ENCODE data around the gene ZFAND4. TPM values are rescaled to one million over a fixed set of nuclear protein-coding genes. Genes with fewer than 3 reads are reported as not detected.

ZFAND4 gene
- total RNA-seq, 4 donors from 2014 or later, result 9.2 to 24.0 (median 16.1) TPM

DNA sequence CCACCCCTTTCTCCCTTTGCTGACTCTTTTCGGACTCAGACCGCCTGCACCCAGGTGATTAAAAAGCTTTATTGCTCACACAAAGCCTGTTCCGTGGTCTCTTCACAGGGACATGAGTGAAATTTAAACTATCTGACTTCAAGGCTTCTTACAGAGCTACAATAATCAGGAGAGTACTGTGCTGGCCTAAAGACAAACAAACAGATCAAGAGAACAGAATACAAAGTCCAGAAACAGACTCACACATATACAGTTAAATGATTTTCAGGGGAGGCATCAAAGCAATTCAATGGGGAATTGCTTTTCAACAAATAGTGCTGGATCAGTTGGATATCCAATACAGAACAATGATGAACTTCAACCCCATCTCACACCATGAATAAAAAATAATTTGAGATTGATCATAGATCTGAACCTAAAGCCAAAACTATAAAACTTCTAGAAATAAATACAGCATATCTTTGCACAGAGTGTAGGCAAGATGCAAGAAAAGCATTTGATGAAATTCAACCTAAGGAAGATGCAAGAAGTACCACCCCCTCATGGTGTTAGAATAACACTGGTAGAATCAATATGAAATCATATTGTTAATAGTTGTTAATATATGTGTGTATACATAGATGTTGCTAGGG is 96.5 kb downstream of the ZFAND4 start:
- TF ChIP-seq, protein P1, sequence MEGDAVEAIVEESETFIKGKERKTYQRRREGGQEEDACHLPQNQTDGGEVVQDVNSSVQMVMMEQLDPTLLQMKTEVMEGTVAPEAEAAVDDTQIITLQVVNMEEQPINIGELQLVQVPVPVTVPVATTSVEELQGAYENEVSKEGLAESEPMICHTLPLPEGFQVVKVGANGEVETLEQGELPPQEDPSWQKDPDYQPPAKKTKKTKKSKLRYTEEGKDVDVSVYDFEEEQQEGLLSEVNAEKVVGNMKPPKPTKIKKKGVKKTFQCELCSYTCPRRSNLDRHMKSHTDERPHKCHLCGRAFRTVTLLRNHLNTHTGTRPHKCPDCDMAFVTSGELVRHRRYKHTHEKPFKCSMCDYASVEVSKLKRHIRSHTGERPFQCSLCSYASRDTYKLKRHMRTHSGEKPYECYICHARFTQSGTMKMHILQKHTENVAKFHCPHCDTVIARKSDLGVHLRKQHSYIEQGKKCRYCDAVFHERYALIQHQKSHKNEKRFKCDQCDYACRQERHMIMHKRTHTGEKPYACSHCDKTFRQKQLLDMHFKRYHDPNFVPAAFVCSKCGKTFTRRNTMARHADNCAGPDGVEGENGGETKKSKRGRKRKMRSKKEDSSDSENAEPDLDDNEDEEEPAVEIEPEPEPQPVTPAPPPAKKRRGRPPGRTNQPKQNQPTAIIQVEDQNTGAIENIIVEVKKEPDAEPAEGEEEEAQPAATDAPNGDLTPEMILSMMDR (IDR thresholded peaks at IDR 0.05; ENCODE audit: low read depth), result no peak

DNA sequence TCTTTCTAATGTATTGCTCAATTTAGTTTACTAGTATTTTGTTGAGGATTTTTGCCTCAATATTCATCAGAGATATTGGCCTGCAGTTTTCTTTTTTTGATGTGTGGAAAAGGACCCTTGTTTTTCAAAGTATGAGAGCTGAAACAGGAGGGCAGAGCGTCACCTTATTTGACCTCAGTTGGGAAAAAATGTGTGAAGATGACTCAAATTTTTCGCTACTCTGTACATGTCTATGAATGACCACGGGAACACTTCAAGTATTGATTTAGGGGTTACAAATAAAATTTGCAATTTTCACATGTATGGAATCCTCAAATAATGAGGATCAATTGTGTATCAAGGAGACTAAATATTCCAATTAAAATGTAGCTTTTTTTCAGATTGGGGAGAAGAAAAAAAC is 103.1 kb downstream of the ZFAND4 start:
- TF ChIP-seq, protein P1 (IDR thresholded peaks at IDR 0.05; ENCODE audit: low read depth), result no peak

DNA sequence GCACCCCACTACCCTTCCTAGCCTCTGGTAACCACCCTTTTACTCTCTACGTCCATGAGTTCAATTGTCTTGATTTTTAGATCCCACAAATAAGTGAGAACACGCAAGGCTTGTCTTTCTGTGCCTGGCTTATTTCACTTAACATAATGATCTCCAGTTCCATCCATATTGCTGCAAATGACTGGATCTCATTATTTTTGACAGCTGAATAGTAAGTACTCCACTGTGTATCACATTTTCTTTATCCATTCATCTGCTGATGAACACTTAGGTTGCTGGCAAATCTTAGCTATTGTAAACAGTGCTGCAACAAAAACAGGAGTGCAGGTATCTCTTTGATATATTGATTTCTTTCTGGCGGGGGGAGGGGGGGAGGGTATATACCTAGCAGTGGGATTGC is 106.2 kb downstream of the ZFAND4 start:
- TF ChIP-seq, protein P1 (IDR thresholded peaks at IDR 0.05; ENCODE audit: low read depth), result no peak

Other genes with a start within 250 kb of the ZFAND4 start
- 10 to 100 TPM; 43.0 to 59.5 (median 52.1) TPM for gene WASHC2C, start 54.5 kb upstream of the ZFAND4 start, total RNA-seq
- 10 to 100 TPM in 3 of 4 donors, 1 to 10 TPM in 1; 7.5 to 19.6 (median 14.6) TPM for gene AGAP4, start 174.7 kb upstream of the ZFAND4 start, total RNA-seq

Data from subcutaneous adipose tissue (tissue), 4 donors.